OCI-LY7 (cell line): ENCODE results near the gene CDC20.

Source experiments
- CTCF ChIP-seq: fragments of 200-600 bp; sonication (generic); conservative IDR thresholded peaks from 2 replicates; pipeline ENCODE4 v1.5.1; 2014; ENCODE audit warnings: mild to moderate bottlenecking, antibody characterized with exemption, low read length, moderate library complexity, mixed read lengths
- EZH2phosphoT487 ChIP-seq: fragments of 200-600 bp; sonication (generic); IDR thresholded peaks from 2 replicates; pipeline ENCODE4 v1.6.1; 2018; ENCODE audit warnings: low read depth, borderline replicate concordance, mild to moderate bottlenecking, mixed run types, antibody characterized with exemption, low read length, moderate library complexity, mixed read lengths

- TF ChIP-seq CTCF (no peak), EZH2phosphoT487 (no peak)
Measured at GRCh38 chr1:43337588-43337987, 21.2 kb upstream of the CDC20 start, which contains the start of gene MPL.
